ENCODE data around the gene ERI2.

Gene ERI2
- 3.4 to 8.3 (median 4.2) reads per million in 4 experiments for total RNA-seq

DNA sequence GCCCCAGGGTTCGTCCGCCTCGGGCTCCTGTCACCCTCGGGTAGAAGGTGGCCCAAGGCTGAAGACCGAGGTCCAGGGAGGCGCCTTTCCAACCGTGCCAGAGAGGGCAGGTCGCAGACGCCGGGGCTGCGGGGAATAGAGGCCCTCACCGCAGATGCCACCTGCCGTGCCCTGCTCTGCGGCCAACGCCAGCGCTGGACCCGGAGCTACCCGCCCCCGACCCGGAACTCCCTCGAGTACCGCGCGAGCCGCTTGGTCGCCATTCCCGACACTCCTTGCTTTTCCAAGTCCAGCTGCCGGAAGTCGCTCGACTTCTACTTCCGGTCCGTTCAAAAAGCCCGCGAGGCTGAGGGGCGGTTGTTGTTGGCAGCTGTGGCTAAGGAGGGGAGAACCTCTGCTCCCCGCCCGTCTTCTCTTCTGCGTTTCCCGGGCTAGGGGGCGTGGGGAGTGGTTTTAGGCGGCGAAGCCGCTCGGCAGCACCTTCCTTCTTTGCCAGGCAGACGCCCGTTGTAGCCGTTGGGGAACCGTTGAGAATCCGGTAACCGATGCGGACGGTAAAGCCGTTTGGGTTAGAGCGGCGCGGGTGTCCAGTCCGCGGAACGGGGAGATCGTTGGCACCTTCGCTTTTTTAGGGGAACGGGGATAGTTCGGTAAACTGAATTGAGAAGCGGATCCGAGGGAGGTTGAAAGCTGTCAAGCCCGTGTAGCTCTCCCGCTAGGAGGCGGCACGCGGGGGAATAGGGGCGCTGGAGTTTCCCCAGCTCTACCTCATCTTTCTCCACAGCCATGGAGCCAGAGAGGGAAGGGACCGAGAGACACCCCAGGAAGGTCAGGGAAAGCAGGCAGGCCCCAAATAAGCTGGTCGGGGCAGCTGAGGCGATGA, at the start of gene ERI2, which contains the start of gene REXO5:
ERI2 (minus strand) TSS at position 305 of the 883 bp plus-strand sequence; CDS start at position 263, 42 bp downstream.
REXO5 (plus strand) TSS at position 360 of the 883 bp plus-strand sequence; CDS start at position 787, 427 bp downstream.
- peak; percentile 61 for DNase-seq

GRCh38 chr16:20854963-20855362, 48.7 kb upstream of the ERI2 start:
- DNase-seq: no peak

DNA sequence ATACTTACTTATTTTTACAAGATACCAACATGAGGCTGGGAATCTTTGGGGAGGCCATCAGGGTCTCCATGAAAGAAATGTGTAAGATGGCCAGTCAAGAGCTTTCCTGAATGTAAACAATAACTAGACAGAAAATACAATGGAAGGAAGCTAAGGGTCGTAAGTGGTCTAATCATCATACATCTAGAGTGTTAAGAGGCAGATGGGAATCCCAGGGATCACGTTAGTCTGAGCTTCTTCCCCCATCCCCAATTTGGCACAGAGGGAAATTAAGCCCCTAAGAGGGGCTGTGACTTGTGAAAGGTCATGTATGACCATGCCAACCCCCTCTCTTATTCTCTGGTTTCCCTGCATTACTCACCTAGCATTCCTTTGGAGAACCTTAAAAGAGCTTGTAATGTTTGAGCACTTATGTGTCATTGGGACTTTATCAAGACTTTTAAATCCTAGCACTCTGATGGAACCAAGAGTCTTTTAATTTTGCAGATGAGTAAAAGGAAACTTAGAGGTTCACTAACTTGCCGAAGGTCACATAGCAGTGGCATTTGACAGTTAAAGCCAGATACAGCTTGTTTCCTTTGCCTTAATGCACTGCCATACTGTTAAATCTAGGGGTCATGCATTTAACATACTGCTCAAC, 47.8 kb upstream of the ERI2 start:
- DNase-seq: no peak

GRCh38 chr16:20853143-20853542, 46.9 kb upstream of the ERI2 start:
- no peak for DNase-seq

GRCh38 chr16:20851601-20852000, 45.3 kb upstream of the ERI2 start:
- no peak for DNase-seq

- DNase-seq: no peak
These were observed 44.7 kb upstream of the ERI2 start for GRCh38 chr16:20850981-20851380.

GRCh38 chr16:20849589-20850390, 43.5 kb upstream of the ERI2 start:
- DNase-seq: peak; percentile 39

GRCh38 chr16:20847550-20847949, 41.3 kb upstream of the ERI2 start:
- DNase-seq: no peak

- no peak for DNase-seq
These were observed 40.3 kb upstream of the ERI2 start for GRCh38 chr16:20846551-20846950.

- DNase-seq: no peak
These were observed 39.8 kb upstream of the ERI2 start for GRCh38 chr16:20846030-20846429.

- DNase-seq: no peak
These were observed 38.3 kb upstream of the ERI2 start for GRCh38 chr16:20844588-20844987.

DNA sequence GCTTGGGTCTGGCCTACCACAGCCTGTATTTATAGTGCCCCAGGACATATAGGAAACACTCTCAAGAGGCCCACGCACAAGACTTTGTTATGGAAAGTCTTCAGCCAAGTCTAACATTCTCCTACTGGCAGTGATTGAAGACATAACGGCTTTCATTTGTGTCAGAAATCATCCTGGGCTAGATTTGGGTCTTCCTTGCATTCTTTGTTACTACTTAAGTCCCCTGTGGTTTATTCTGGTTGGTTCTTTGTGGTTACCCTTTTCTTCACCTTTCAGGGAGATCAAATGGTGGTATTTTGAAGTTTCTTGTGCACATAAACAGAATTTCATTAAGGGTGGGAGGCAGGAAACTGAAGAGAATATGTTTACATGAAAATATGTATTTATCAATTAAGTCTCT, 37.8 kb upstream of the ERI2 start:
- no peak for DNase-seq

GRCh38 chr16:20839504-20839903, 33.2 kb upstream of the ERI2 start:
- no peak for DNase-seq

GRCh38 chr16:20838240-20838639, 32.0 kb upstream of the ERI2 start:
- no peak for DNase-seq

GRCh38 chr16:20833086-20833485, 26.8 kb upstream of the ERI2 start:
- DNase-seq: no peak

GRCh38 chr16:20830372-20830771, 24.1 kb upstream of the ERI2 start:
- no peak for DNase-seq

DNA sequence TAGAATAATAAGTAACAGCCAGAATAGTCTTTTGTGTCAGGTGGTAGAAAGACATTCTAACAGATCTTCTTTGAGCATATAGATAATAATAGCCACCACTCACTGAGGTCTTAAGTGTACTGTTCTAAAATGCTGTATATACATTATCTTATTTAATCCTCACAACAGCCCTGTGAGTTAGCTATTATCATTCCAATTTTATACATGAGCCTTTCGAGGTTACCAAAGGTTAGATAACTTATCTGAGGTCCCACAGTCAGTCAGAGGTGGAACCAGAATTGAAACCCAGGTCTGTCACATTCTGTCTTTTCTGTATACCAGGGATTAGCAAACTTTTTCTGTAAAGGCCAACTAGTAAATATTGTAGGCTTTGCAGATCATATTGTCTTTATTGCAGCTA, 23.3 kb upstream of the ERI2 start:
- no peak for DNase-seq

- DNase-seq: no peak
These were observed 19.8 kb upstream of the ERI2 start for GRCh38 chr16:20826039-20826566.

DNA sequence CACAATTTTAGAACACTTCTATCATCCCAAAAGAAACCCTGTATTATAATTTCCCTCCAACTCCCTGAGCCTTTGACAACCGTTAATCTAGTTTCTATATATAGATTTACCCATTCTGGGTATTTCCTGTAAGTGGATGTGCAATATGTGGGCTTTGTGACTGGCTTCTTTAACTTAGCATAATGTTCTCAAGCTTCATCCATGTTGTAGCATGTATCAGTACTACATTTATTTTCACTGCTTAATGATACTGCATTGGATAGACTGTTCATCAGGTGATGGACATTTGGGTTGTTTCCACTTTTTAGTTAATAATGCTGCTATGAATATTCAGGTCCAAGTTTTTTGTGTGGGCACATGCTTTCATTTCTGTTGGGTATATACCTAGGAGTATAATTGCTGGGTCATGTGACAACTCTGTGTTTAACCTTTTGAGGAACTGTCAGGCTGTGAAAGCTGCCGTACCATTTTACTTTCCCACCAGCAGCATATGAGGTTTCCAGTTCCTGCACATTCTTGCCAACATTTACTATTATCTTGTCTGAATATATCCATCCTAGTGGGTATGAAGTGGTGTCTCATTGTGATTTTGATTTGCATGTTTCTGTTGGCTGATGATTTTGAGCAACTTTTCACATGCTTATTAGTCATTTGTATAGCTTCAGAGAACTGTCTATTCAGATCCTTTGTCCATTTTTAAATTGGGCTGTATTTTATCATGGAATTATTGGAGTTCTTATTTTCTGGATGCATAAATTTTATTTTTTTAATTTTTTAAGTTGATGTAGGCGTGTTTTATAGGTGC, 16.5 kb upstream of the ERI2 start:
- DNase-seq: no peak

DNA sequence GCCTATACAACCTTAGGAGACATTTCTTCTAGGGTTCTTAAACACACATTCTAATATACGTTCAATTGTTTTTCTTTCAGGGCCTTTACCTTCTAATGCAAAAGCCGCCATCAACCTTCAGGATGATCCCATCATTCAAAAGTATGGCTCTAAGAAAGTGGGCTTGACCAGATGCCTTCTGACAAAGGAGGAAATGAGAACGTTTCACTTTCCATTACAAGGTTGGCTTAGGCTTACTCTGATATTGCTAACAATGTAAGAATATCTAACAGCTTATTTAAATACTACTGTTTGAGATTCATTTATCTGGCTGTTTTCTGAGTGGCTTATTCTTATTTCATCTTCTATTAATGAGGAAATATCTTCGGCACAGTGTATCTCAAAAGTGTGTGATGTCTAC, 15.4 kb upstream of the ERI2 start:
- DNase-seq: no peak

DNA sequence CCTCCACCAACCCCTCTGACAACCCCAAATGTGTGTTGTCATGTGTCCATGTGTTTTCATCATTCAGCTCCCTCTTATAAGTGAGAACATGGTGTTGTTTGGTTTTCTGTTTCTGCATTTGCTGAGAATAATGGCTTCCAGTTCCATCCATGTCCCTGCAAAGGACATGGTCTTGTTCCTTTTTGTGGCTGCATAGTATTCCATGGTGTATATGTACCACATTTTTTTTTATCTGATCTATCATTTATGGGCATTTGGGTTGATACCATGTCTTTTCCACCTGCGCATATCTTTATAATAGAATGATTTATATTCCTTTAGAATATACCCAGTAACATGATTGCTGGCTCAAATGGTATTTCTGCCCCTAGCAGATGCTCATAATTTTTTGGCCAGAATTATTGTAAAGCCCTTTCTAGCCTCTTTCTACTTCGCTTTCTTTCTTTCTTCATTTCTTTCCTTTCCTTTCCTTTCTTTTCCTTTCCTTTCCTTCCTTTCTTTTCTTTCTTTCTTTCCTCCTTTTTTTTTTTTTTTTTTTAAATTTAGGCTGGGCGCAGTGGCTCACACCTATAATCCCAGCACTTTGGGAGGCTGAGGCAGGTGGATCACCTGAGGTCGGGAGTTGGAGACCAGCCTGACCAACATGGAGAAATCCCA, 12.8 kb upstream of the ERI2 start:
- DNase-seq: no peak

DNA sequence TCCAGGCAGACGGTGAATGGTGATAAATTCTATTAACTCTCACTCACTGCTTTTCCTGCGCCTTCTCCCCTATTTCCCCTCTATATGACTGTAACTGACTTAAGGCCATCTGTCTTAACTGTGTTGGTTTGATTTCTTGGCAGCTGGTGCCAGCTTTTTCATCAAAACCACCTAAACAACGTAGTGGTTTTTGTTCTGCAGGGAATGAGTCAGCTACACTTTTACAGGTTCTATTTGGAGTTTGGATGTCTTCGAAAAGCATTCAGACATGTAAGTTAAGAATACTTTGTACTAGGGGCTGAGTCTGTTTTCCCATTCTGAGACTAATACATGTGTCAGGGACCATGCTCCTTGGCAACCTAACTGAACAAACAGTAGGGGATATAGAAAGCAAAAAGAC, 8.5 kb upstream of the ERI2 start:
- DNase-seq: no peak

All from effector CD8-positive, alpha-beta T cell (primary cell).